ENCODE results near the gene LRBA.
"Not testable (repeated sequence)": the region's sequence is repeated elsewhere in the genome, so short reads cannot be mapped to it uniquely, and the experiment has no call there.

LRBA gene

GRCh38 chr4:150562751-150563150, 452.3 kb downstream of the LRBA start:
- DNase-seq (ENCODE audit: low spot score), result no peak

GRCh38 chr4:150562250-150562649, 452.8 kb downstream of the LRBA start:
- no peak for DNase-seq (ENCODE audit: low spot score)

GRCh38 chr4:150561143-150561737, 453.8 kb downstream of the LRBA start:
- no peak for DNase-seq (ENCODE audit: low spot score)

- not testable (repeated sequence) for DNase-seq (ENCODE audit: low spot score)
Measured at GRCh38 chr4:150557811-150558210, 457.3 kb downstream of the LRBA start.

- DNase-seq (ENCODE audit: low spot score), result peak; percentile 9
Measured at GRCh38 chr4:150547154-150547838, 467.8 kb downstream of the LRBA start.

GRCh38 chr4:150546286-150546685, 468.8 kb downstream of the LRBA start:
- DNase-seq (ENCODE audit: low spot score), result peak; percentile 9

DNA sequence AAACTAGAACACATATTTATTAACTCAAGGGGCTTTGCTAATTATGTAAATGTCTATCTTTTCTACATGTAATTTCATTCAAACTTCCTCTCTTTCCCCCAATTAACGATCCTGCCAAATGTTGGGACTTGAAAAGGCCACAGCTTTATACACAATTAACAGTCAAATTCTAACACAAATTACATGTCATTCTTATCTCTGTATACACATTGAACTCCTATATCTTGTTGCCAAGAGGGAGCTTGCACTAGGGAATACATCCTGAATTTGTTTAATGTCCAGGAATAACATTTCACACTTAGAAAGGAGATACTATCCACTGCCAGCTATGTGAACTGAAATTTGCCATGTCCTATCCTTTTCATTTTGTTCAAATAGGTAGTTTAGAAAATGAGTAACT, 472.0 kb downstream of the LRBA start:
- no peak for DNase-seq (ENCODE audit: low spot score)

- DNase-seq (ENCODE audit: low spot score), result no peak
Measured at GRCh38 chr4:150541681-150542080, 473.4 kb downstream of the LRBA start.

GRCh38 chr4:150540959-150541360, 474.1 kb downstream of the LRBA start:
- DNase-seq (ENCODE audit: low spot score), result no peak

DNA sequence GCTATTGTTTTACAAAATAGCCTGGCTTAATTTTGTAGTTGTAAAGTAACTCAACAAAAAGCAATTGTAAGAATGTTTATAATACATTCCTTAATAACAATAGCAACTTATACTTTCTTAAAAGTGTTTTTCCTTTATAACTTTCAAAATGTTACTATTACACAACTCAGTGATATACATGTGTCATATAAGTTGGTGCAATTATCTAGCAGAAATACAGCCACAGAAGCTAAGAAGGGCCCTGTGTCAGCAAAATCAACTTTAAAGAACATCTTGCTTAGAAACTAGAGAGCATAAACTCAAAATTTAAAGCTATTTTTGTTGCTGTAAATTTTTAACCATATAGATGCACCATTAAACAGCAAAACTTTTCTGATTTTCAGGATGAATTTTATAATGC, 474.5 kb downstream of the LRBA start:
- DNase-seq (ENCODE audit: low spot score), result no peak

DNA sequence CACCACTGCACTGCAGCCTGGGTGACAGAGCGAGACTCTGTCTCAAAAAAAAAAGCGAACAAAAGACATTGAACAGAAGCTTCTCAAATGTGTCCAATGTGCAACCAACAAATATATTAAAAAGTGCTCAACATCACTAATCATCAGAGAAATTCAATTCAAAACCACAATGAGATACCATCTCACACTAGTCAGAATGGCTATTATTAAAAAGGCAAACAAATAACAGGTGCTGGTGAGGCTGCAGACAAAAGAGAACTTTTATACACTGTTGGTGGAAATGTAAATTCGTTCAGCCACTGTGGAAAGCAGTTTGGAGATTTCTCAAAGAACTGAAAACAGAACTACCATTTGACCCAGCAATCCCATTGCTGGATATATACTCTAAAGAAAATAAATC, 477.2 kb downstream of the LRBA start:
- DNase-seq (ENCODE audit: low spot score), result not testable (repeated sequence)

- DNase-seq (ENCODE audit: low spot score), result no peak
Measured at GRCh38 chr4:150534818-150535217, 480.3 kb downstream of the LRBA start.

DNA sequence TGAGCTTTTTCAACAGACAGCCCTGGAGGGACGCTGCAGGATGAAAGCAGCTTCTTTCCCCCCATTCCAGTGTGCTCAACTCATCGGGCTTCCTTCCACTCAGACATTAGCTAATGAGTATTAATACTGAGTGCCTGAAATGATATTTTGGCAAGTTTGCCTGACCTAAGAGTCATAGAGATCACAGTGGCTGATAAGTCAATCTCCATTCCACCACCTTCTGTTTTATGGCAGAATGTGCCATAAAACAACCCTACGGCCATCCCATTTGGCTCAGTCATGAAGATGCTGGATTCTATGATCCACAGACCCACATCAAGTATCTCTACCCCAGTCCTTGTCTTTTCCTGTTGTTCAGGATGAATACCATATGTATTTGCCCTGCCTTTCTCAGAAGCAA, 481.4 kb downstream of the LRBA start:
- no peak for DNase-seq (ENCODE audit: low spot score)

GRCh38 chr4:150525321-150525868, 489.7 kb downstream of the LRBA start:
- no peak for DNase-seq (ENCODE audit: low spot score)

DNA sequence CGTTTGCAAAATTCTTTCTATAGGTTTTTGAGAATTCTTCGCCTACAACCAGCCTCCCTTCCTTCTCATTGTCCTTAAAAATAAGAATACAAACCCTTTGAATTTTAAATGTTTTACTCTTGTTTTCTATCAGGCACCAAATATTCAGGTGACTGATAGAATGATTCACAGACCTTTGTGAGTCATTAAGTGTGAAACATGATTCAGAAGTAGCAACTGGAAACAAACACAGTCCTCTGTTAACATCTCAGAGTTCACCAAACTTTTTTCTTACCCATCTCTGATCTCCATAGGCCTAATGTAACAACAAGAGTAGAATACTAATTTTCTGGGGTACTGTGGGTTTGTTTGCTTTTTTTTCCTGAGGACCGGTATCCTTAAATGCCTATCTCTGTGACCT, 496.5 kb downstream of the LRBA start:
- DNase-seq (ENCODE audit: low spot score), result no peak

DNA sequence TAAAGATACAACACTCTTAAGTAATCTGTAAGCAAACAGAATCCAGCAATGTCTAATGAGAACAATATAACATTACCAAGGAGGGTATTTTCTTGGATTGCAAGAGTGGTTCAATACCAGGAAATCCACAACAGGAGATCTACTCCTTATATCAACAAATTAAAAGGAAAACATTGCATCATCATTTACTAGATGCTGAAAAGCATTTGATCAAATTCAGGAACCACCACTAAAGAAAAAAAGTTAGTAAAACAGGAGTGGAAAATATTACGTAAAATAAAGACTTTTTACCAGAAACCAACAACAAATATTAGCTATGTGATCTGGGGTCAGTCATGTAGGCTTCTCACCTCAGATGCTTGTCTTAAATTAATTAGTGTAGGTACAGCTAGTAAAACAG, 499.9 kb downstream of the LRBA start:
- DNase-seq (ENCODE audit: low spot score), result no peak

GRCh38 chr4:150514709-150515108, 500.4 kb downstream of the LRBA start:
- DNase-seq (ENCODE audit: low spot score), result no peak

GRCh38 chr4:150510176-150510865, 504.8 kb downstream of the LRBA start:
- DNase-seq (ENCODE audit: low spot score), result no peak

GRCh38 chr4:150507656-150508055, 507.4 kb downstream of the LRBA start:
- DNase-seq (ENCODE audit: low spot score), result not testable (repeated sequence)

- DNase-seq (ENCODE audit: low spot score), result no peak
Measured at GRCh38 chr4:150501983-150502382, 513.1 kb downstream of the LRBA start.

- DNase-seq (ENCODE audit: low spot score), result no peak
Measured at GRCh38 chr4:150501009-150501727, 513.9 kb downstream of the LRBA start.

DNA sequence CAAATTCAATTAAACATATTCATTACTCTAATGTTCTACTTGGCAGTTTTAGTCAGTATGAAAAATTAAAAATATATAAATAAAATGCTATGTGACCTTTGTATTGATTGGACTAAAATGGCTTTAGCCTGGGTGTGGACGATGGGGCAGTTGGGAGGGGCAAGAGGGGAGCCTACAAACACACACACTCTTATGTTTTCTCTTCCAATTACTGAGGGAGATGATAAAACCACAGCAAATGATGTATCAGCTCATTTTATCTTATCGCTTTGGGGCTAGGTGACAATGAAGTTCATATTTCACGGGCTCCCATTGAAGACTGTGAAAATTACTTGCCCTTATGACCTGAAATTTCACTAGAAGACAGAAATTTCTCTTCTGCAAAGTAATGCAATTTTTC, 517.5 kb downstream of the LRBA start:
- no peak for DNase-seq (ENCODE audit: low spot score)
